DMS153 (cell line): Measurements from ENCODE around the gene PC.

Experiments used
- DNase-seq: peaks from one replicate; lab custom pipeline; 2025; lab: John Stamatoyannopoulos, UW

The PC gene

DNA sequence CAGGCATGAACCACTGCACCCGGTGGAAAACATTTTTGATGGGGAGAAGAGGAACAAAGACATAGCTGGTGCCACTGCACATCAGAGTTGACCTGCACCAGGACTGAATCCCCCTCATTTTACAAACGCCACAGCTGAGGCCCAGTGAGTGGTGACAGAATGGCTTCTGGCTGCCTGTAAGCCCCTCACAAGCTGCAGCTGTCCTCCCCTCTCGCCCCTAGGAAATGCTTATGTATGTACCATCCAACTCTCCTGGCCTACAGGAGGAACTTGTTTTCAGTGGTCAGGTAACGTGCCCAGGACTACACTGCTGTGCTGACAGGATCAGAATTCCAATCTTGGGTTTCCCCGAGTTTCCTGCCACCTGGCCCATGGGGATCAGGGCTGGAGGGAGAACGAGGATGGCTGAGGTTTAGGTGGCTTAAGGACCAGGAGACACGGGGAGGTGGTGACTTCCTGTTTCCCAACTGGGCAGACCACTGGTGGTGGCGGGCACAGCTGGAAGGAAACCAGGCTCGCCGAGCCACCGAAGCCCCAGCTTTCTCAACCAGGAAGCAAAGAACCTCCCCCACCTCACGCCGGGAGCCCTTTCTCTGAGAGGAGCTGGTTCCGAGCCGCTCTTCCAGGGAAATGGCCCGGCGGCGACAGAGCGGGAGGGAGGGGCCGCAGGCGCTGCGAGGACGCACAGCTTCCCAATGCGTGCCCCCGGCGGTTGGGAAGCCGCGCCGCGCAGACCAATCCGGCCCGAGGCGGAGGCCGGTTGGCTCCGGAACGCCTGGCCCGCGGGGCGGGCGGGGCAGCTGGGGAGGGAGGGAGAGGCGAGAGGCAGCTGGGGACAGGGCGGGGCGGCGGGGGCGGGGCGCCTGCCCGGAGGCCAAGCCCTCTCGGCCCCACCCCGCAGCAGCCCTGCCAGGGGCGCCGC is 102.3 kb downstream of the PC start:
- peak; percentile 88 for DNase-seq

DNA sequence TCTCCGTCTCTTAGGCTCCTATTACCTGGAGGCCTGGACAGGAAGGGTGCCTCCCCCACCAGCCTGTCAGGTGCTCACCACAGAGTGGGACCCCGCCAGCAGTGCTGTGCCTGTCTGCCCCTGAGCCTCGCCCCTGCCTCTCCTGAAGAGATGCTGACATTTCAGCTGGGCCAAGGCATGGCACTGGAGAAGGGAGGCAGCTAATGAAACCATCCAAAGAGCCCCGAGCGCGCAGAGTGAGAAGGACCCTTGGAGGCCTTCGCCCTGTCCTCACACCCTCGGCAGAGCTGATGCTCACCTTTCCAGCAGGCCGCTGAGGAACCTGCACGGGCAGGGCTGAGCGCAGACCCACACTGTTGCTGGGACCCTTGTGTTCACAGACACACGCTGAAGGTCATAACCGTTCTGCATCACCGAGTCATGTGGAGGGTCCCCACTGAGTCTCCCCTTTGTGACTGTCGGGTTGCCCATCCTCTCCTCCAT is 103.4 kb downstream of the PC start:
- DNase-seq, result no peak

DNA sequence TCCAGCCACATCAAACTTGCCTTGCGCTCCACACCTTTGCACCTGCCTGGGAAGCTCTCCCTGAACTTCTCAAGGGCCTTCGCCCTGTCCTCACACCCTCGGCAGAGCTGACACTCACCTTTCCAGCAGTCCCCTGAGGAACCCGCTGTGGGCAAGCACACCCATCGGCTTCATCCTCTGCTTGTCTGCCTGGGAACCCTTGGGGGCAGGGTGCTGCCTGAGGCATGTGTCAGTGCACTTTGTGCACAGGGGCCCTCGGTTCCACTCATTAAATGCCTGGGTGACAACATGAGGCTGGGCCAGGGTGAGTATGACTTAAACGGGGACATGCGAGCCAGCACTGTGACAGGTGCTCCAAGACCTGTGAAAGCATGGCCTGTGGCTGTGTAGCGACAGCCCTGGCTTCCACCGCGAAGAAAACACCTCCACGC is 103.9 kb downstream of the PC start:
- no peak for DNase-seq

DNA sequence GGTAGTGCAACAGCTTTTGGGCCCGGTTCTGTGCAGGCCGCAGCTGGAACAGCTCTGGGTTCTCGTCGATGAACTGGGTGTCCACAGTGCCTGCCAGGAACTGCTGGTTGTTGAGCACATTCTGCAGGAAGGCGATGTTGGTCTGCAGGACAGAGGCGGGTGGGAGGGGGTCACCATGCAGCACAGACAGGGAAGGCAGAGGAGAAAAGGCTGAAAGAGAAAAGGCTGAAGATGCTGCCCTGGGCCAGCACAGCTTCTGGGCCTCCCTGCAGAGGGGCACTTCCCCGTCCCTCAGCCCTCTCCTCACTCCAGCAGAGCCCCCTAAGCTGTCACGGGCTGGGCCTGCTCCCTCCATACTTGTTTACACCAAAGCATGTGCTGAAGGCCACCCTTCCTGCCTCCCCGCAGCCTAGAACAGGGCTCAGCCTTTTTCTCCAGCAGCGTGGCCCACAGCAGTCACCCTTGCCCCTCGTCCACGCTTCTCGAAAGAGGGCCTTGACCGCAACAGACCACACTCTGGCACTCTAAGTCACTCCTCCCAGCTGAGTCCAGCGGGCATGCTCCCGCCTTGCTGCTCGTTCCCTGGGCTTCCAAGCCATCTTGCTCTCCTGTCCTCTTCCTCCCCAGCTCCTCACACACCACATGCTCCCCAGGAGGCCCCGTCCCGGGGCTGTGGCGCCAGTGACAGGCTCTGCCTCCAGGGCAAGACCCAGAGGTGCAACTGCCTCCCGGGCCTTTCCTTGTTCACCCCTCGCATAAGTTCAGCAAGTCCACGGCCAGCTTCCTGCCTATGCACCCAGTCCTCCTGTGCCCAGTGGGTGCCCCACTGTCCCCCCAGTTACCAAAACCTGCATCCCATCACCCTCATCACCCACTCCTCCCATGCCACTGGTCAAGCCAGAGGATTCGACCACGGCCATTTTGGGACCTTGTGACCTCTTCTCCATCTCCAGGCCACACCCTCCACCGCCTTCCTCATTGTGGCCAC is 104.6 kb downstream of the PC start:
- DNase-seq, result no peak

DNA sequence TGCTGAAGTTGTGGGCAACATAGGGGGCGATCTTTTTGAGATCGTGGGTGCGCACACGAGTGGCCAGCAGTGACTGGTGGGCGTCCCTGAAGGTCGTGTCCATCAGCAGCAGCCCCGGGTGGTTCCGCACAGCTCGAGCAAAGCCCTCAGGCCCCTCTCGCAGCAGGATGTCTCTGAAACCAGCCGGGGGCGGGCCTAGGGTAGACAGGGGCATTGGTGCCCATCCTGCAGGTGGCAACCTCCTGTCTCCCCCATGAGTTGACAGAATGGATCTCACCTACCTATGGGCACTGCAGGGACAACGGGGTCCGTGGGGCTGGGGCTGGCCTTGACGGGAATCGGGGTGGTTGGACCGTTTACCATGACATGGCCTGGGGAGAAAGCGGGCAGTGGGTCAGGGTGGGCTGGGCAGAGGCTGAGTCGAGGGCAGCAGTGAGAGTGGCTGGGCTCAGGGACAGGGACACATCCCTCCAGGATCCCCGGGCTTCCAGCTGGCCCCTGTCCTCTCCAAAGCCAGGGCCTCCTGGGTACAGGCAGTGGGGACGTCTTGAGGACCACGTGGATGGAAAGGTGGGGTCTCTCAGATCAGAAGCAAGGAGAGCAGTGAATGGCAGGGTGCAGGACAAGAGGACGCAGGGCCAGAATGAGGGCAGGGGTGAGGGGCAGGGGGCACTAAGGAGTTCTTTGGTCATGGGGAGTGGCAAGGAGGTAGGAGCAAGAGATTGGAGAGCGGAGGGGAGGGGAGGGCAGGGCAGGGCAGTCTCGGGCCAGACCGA is 105.5 kb downstream of the PC start:
- no peak for DNase-seq

DNA sequence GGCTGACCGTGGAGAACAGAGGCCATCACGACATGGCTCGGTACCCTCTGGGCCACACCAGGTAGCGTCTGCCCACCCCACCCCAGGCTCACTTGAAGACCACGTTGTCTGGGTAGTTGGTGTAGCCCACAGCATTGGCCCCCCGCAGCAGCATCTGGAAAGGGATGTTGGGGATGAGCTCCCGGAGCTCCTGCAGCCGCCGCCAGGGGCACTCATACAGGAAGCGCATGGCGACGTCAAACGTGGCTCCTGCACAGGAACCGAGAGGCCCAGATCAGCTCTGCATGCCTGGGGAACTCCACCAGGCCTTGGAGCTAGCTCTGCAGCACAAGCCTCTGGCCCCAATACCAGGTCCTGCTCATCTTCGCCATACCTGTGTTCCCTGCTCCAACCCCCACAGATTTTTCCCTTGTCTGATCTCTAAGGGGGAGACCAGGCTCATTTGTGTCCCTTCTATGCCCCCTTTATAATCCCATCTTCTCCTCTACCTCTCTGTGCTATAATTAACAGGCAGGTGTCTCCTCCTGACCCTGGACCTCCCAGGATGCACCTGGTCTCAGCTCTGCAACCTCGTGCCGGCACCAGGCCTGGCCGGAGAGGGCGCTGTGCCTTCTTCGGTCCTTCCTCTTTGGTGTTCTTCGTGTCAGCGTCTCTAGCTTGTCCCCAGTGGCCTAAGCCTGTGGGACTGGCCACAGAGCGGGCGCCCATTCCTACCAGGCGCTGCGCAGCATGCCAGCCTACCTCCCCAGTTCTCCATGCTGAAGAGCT is 106.3 kb downstream of the PC start:
- no peak for DNase-seq

DNA sequence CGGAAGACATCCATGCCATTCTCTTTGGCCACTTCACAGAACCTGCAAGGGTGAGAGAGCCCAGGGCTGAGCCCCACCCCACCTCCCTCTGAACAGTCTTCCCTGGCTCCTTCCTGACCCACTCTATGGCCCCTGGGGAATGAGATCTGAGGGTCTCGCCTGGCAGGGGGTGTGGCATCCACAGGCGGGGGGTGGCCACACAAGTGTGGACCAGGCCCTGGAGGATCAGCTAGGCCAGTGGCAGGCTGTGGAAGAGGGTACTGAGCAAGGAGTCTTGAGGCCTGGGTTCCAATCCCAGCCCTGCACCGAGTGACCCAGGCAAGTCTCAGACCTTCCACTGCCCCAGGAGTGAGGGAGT is 107.0 kb downstream of the PC start:
- no peak for DNase-seq

DNA sequence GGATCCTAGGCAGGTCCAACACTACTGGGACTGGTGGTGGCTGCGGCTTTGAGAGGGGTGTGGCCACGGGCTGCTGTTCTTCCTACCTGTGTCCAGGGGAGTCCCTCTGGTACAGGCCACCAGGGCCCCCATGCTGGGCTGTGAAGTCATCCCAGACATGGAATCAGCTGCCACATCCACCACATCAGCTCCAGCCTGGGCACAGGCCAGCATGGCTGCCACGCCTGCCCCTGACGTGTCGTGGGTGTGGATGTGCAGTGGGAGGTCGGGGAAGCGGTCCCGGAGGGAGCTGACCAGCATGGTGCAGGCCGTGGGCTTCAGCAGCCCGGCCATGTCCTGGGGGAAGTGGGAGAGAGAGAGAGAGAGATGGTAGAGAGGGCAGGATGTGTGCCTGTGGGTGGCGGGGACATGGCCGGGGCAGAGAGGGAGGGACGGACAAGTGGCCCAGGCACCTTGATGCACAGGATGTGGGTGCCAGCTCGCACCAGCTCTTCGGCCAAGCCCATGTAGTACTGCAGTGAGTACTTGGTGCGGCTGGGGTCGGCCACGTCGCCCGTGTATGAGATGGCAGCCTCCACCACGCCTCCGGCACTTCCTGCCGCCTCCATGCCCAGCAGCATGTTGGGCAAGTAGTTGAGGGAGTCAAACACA is 107.5 kb downstream of the PC start:
- no peak for DNase-seq

DNA sequence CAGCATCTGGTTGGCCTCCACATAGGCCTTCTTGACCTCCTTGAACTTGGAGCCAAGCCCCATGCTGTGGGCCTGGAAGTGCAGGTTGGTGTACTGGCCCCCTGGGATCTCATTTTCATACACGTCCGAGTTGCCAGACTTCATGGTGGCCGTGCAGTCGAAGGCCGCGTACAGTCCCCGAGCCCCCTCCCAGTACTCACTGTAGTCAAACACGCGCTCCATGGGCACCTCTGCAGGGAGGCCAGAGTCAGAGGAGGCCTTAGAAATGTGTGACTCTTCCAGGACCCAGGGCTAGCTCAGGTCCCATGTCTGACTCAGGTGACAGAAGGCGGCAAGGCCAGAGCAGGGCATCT is 108.0 kb downstream of the PC start:
- no peak for DNase-seq

DNA sequence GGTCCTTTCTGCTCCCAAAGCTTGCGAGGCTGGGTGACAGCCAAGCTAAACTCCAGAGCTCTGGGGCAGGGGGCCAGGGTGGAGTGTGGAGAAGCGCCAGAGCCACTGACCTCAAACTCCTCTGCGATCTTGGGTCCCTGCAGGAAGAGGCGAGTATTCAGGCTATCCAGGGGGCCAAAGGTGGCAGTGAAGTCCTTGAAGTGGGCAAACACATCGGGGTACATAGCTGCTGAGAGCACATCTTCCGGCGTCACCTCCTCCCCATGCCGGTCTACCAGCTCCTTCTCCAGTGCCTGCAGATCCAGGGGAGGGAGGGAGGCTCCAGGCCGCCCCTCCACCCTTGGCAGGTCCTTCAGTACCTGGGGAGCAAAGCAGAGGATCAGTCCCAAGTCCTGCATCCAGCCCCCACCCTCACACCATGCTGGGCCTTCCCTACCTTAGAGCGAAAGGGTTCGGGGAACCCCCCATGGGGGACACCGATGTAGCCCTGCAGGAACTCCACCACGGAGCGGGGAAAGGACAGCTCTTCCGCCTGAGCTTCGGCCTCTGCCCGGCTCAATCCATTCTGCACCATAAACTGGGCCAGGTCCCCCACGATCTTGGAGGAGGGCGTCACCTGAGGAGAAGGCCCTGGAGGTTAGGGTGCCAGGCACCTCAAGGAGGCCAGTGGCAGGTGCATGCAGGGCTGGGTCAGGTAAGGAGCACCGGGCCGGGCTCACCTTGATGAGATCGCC is 108.5 kb downstream of the PC start:
- no peak for DNase-seq

DNA sequence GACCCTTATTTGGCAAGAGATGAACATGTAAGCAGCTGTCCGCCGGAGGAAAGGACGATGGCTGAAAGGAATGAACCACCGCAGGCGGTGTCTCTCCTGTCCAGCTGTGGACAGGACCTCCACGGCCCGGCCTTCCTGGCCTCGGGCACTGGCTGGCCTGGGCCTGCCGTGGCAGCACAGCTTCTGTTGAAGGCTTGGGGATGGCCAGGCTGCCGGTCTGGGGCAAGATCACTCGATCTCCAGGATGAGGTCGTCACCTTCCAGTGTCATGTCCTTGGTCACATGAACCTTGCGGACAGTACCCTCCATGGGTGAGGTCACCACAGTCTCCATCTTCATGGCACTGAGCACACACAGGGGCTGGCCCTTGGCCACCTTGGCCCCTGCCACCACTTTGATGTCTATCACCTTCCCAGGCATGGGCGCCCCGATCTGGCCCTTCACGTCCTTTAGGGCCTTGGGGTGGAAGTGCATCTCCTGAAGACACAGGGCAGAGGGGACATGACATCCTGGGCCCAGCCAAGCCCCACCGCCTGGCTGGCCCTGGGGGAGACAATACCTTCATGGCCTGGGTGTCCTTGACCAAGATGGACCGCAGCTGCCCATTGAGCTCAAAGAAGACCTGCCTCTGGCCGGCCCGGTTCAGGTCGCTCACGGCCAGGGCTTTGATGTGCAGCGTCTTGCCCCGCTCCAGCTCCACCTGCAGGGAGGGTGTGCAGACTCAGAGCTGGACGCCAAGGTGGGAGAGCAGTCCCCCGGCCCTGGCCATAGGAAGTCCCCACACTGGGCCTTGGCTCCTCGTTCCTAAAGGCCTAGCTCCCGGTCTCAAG is 109.3 kb downstream of the PC start:
- DNase-seq, result no peak

DNA sequence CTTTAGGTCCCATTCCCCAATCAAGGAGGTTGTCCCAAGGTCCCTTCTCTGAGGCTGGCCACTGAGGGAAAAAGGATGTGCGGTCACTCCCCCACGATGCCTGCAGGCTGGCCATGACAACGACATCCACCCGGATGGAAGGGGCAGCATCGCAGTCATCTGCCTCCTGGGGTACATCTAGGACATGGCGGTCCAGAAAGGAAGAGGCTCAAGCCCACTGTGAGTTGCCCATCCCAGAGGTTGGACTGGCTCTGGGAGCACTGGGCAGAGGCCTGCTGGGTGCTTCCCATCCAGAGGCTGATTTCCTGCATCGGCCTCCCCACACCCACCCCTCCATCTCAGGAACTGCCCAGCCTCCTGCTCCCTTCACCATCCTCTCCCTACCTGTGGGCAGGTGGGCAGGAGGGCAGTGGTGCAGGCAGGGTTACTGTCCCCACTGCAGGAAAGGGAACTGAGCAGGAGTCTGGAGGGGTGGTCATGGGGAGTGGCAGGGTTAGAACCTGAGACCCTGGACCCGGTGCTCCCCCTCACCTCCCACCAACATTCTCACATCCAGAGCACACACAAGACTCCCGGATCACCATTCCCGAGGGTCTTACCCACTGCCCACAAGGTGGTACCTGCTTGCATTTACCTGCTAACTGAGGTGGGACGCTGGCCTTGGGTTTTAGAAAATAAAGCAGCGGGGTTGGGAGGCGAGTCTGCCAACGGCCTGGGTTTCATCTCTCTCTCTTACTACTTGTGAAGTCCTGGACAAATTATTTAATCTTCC is 110.5 kb downstream of the PC start:
- no peak for DNase-seq

DNA sequence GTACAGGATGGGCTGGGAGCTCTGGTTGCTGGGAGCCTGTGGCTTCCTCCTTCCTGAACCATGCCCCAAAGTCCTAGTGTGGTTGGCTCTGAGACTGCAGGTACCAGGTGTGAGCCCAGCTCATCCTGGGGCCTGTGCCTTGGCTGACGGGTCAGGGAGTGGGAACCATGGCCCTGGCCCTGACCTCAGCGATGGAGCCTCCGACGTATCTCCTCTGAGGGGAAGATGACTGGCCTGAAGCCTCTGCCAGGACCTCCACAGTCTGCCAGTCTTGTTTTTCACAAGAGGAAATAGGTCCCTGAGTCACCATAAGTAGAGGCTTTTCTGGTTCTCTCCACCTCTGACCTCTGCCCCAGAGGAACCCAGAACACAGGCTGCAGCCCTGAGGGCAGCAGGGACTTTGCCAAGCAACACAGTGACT is 111.5 kb downstream of the PC start:
- DNase-seq, result no peak

DNA sequence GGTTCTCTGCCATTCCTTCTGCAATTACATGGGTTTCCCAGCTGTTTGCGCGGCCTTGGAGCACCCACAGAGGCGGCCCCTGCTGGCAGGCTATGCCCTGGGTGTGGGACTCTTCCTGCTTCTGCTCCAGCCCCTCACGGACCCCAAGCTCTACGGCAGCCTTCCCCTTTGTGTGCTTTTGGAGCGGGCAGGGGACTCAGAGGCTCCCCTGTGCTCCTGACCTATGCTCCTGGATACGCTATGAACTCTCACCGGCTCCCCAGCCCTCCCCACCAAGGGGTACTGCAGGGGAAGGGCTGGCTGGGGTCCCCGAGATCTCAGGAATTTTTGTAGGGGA is 112.3 kb downstream of the PC start:
- no peak for DNase-seq

DNA sequence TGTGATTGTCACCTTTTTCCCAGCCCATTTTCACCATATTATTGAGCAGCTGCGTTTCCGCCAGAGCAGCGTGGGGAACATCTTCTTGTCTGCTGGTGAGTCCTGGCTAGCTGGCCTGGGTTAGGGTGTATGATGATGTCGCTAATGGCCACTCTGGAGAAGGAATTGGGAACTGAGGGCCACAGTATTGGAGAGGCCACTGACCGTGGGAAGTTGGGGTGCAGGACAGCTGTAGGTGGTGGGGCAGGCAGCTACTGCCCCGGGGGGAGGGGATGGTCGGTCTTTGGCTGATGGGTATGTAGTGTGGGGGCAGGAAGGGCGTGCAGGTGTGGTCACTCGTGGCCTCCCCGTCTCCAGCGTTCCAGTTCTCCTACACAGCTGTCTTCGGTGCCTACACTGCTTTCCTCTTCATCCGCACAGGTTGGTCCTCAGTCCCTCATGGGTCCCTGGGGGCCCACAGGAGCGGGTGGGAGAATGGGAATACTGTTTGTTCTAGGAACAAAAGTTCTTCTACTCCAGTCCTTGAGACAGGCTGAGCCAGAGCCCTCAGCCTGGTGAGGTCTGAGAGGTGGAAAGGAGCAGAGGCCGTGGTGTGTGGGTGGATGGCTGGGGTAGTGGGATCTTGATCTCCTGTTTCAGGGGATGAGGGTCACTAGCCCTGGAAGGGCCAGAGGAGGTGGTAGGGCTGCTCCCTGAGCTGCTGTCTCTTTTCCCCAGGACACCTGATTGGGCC is 112.9 kb downstream of the PC start:
- no peak for DNase-seq

DNA sequence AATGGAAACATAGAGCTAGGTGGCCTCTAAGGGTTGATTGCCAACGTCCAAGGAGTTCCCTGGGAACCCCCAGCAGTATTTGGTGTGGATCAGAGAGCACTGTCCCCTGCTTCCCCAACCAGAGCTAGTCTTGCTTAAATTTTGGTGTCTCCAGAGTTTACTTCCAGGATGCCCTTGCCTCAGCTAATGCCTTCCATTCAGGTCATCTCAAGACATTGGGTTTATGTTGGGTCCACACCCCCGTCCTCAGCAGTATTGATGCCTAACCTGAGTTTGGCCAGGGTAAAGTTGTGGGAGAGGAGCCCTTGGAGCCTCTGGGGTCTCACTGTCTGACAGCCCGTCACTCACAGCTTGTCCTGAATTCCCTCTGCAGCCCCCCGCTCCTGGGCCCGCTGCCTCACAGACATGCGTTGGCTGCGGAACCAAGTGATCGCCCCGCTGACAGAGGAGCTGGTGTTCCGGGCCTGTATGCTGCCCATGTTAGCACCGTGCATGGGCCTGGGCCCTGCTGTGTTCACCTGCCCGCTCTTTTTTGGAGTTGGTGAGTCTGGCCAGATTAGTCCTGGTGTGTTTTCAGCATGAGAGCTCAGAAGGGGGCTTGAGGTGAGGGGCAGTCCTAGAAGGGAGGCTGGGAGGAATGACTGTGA is 113.6 kb downstream of the PC start:
- DNase-seq, result no peak

DNA sequence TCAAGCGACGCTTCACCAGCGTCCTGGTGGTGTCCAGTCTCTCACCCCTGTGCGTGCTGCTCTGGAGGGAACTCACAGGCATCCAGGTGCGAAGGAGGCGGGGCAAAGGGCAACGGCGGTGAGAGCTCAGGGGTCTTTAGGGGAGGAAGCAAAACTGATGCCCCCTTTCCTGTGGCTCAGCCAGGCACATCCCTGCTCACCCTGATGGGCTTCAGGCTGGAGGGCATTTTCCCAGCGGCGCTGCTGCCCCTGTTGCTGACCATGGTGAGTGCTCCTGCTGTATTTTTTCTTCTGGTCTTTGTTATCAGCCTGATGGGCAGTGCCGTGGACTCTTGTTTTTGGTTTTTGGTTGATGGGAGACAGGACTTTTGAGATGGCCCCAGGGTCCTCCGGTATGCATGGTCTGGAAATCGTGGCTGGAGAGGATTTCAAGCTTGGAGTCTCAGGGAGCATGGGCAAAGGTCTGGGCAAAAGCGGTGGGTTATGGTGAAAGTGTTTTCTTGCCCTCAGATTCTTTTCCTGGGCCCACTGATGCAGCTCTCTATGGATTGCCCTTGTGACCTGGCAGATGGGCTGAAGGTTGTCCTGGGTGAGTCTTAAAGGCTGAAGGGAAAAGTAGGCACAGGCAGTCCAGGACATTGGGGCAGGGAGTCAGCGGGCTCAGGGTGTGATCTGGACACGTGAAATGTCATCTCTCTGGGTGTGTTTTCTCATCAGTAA is 114.2 kb downstream of the PC start:
- DNase-seq, result no peak
